Lung (tissue), 16 donors: ENCODE results near the gene OR4C16. TPM values are rescaled to one million over a fixed set of nuclear protein-coding genes. Genes with fewer than 3 reads are reported as not detected.

Source experiments
- ATAC-seq: fragments of 200-7000 bp; cut with Tn5 transposase; one replicate; pipeline ENCODE4 v1.9.1; 2020; ENCODE audit warnings: moderate number of reproducible peaks; ENCODE audit not compliant: insufficient read depth, low FRiP score
- DNase-seq, 3 donors: peaks; one replicate each; pipeline ENCODE4 v3.0.0-alpha.2; 2013 to 2017
- H3K27ac ChIP-seq, 2 donors: one replicate each; pipeline ENCODE4 v1.5.1; 2013; ENCODE audit warnings: mild to moderate bottlenecking in 2 of 2, moderate library complexity in 2 of 2, control low read depth in 1 of 2, inconsistent platforms in 1 of 2, low read depth in 1 of 2, low read length in 1 of 2
- H3K27me3 ChIP-seq, 3 donors: one replicate each; pipeline ENCODE4 v1.5.1; 2013; ENCODE audit warnings: low read length in 2 of 3; ENCODE audit not compliant: control insufficient read depth in 3 of 3, insufficient read depth in 3 of 3
- H3K36me3 ChIP-seq, 4 donors: one replicate each; pipeline ENCODE4 v1.5.1; 2013; ENCODE audit warnings: low read length in 4 of 4, mild to moderate bottlenecking in 1 of 4, moderate library complexity in 1 of 4; ENCODE audit not compliant: control insufficient read depth in 4 of 4, insufficient read depth in 4 of 4
- H3K4me1 ChIP-seq, 5 donors: one replicate each; pipeline ENCODE4 v1.5.1; 2013; ENCODE audit warnings: low read length in 5 of 5, mild to moderate bottlenecking in 2 of 5, moderate library complexity in 1 of 5; ENCODE audit not compliant: control insufficient read depth in 5 of 5, insufficient read depth in 5 of 5
- H3K4me3 ChIP-seq: one replicate; pipeline ENCODE4 v1.5.1; 2013; ENCODE audit warnings: mild to moderate bottlenecking, control low read depth, moderate library complexity
- H3K9ac ChIP-seq, 2 donors: one replicate each; pipeline ENCODE4 v1.5.1; 2013; ENCODE audit warnings: low read length in 2 of 2, control low read depth in 1 of 2; ENCODE audit not compliant: insufficient read depth in 1 of 2
- H3K9me3 ChIP-seq, 4 donors: one replicate each; pipeline ENCODE4 v1.5.1; 2013; ENCODE audit warnings: low read length in 3 of 4, mild to moderate bottlenecking in 1 of 4, moderate library complexity in 1 of 4; ENCODE audit not compliant: control insufficient read depth in 4 of 4, insufficient read depth in 3 of 4
- WGBS, 2 donors: extraction: QIAGEN DNeasy Blood & Tissue Kit; methylation state at CpG; one replicate each; pipeline ENCODE4 v1.1.7; 2013; 5-methylcytosine and 5-hydroxymethylcytosine counted together
- long read RNA-seq, 5 donors: transcript quantifications; one replicate each; lab custom pipeline, GENCODE V29; 2026
- polyA plus RNA-seq, 2 donors: library from polyadenylated mRNA; stranded (reverse); fragments of 200-250 nt; gene quantifications; one replicate each; pipeline ENCODE4 v1.2.1, GENCODE V29; 2013
- total RNA-seq, 2 donors: library from RNA; depleted of rRNA in 1 of 2; stranded (reverse); fragments of >200 nt in 1 of 2; gene quantifications; one replicate each; pipeline ENCODE4 v1.2.1, GENCODE V29; 2014 to 2021
- TF ChIP-seq, protein P1 (sequence below): IDR thresholded peaks from 2 replicates; pipeline ENCODE4 v1.5.1; 2012; ENCODE audit warnings: mild to moderate bottlenecking; ENCODE audit errors: control extremely low read depth, extremely low read depth
- donor health status: control.
- donor health status: control.
- donor health status: Bipolar disorder and iron deficiency.
- donor health status: healthy.
- donor health status: DM: yes; HTN: yes; CAD: no.

OR4C16 gene, protein sequence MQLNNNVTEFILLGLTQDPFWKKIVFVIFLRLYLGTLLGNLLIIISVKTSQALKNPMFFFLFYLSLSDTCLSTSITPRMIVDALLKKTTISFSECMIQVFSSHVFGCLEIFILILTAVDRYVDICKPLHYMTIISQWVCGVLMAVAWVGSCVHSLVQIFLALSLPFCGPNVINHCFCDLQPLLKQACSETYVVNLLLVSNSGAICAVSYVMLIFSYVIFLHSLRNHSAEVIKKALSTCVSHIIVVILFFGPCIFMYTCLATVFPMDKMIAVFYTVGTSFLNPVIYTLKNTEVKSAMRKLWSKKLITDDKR
- not detected for total RNA-seq
- polyA plus RNA-seq: not detected
- long read RNA-seq, donor 1: 0 reads
- long read RNA-seq, donor 2: 0 reads
- long read RNA-seq, donor 3: 0 reads
- long read RNA-seq, donor 4: 0 reads
- long read RNA-seq, donor 5: 0 reads

DNA sequence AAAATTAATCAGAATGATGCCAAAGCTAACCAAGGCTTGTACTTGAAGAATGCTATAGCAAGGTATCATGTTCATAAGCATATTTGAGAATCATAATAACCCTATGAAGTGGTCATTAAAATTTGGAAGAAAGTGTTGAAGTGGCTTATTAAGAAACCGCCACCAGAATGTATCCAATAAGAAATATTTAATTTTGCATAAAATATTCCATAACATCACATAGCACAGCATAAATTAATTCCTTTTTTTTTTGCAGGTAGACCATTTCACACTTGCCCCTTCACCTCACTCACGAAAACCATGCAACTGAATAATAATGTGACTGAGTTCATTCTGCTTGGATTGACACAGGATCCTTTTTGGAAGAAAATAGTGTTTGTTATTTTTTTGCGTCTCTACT is at the start of gene OR4C16:
TSS of gene OR4C16 (plus strand) at position 301 of the 400 bp plus-strand sequence. CDS start at position 301, 0 bp downstream.
- Histone ChIP-seq H3K9ac (no peak within 1 kb of the TSS), H3K27me3 (no peaks in the 10 kb centered on the region), H3K4me3 (no peak within 1 kb of the TSS), H3K9me3 (peaks cover 0 to 15% (median 1%) of the 10 kb centered on the region in 4 donors), H3K4me1 (no peaks in the 10 kb centered on the region), H3K27ac (no peak within 1 kb of the TSS), H3K36me3 (no peaks in the 10 kb centered on the region)
- TF ChIP-seq, protein P1, sequence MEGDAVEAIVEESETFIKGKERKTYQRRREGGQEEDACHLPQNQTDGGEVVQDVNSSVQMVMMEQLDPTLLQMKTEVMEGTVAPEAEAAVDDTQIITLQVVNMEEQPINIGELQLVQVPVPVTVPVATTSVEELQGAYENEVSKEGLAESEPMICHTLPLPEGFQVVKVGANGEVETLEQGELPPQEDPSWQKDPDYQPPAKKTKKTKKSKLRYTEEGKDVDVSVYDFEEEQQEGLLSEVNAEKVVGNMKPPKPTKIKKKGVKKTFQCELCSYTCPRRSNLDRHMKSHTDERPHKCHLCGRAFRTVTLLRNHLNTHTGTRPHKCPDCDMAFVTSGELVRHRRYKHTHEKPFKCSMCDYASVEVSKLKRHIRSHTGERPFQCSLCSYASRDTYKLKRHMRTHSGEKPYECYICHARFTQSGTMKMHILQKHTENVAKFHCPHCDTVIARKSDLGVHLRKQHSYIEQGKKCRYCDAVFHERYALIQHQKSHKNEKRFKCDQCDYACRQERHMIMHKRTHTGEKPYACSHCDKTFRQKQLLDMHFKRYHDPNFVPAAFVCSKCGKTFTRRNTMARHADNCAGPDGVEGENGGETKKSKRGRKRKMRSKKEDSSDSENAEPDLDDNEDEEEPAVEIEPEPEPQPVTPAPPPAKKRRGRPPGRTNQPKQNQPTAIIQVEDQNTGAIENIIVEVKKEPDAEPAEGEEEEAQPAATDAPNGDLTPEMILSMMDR: no peak
- ATAC-seq (no peak), DNase-seq (no peak)
- WGBS, 2 donors: 60 to 65% methylated on average over 3 of the region's 3 CpGs

DNA sequence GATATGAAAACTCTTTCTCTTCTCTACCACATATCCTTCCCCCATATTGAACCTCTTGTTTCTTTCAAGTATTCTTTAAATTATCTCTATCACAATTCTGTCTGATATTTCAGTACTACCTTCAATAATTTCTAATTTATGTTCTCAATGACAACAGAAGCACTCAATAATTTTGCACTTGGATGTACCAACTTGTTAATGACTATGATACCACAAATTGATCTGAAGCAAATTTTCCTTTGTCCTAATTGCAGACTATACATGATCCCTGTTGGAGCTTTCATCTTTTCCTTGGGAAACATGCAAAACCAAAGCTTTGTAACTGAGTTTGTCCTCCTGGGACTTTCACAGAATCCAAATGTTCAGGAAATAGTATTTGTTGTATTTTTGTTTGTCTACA is 17.8 kb upstream of the OR4C16 start, which contains the start of gene OR4C15:
TSS of gene OR4C15 (plus strand) at position 301 of the 400 bp plus-strand sequence. CDS start at position 301, 0 bp downstream.
- Histone ChIP-seq H3K9ac (no peak within 1 kb of the TSS), H3K4me1 (no peaks in the 10 kb centered on the region), H3K9me3 (peaks cover 0 to 23% (median 0%) of the 10 kb centered on the region in 4 donors), H3K36me3 (no peaks in the 10 kb centered on the region), H3K27me3 (no peaks in the 10 kb centered on the region), H3K27ac (no peak within 1 kb of the TSS), H3K4me3 (no peak within 1 kb of the TSS)
- ATAC-seq (no peak), DNase-seq (no peak)
- TF ChIP-seq, protein P1: no peak

DNA sequence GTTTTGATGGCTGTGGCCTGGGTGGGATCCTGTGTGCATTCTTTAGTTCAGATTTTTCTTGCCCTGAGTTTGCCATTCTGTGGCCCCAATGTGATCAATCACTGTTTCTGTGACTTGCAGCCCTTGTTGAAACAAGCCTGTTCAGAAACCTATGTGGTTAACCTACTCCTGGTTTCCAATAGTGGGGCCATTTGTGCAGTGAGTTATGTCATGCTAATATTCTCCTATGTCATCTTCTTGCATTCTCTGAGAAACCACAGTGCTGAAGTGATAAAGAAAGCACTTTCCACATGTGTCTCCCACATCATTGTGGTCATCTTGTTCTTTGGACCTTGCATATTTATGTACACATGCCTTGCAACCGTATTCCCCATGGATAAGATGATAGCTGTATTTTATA is 620 bp downstream of the OR4C16 start:
- Histone ChIP-seq H3K9me3 (peaks cover 0 to 15% (median 4%) of the 10 kb centered on the region in 4 donors), H3K9ac (no peak overlapping the region), H3K36me3 (no peaks in the 10 kb centered on the region), H3K4me1 (no peaks in the 10 kb centered on the region), H3K27ac (no peak overlapping the region), H3K4me3 (no peak overlapping the region), H3K27me3 (no peaks in the 10 kb centered on the region)
- no peak for ATAC-seq
- 37% methylated on average over 1 of the region's 1 CpG for WGBS, 2 donors
- TF ChIP-seq, protein P1: no peak
- no peak for DNase-seq
